ENCODE measurements around the gene TMPRSS9.

The TMPRSS9 gene

DNA sequence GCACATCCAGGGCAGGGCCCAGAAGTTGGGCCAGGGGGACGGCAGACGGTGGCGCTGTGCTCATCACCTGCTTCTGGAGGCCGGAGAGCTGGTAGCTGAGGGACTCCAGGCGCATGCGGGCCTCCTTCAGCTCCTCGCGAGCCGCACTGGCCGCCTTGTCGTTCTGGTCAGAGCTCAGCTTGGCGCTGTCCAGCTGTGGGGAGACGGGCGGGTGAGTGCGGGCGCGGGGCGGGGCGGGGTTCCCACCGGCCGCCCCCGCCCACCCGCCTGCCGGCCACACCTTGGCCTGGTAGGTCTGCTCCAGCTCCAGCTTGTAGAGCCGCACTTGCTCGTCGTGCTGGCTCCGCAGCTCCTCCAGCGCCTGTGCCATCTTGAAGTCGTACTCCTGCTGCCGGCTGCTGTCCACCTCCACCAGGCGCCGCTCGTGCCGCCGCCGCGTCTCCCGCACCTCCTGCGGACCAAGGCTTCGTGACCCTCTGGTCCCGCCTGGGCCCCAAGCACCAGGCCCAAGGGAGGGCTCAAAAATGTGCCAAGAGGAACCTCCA lies 74.7 kb downstream of the TMPRSS9 start:
- no peak for DNase-seq (ENCODE audit: low read depth in 3 of 3)

DNA sequence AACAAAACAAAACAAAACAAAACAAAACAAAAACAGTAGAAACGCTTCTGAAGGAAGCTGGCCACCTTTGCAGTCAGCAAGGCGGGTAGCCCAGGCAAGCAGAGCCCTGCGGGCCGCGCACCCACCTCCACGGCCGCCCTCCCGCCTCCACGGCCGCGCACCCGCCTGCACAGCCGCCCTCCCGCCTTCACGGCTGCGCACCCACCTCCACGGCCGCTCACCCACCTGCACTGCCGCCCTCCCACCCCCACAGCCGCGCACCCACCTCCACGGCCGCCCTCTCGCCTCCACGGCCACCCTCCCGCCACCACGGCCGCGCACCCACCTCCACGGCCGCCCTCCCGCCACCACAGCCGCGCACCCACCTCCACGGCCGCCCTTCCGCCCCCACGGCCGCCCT lies 76.3 kb downstream of the TMPRSS9 start:
- DNase-seq (ENCODE audit: low read depth in 3 of 3): no peak

DNA sequence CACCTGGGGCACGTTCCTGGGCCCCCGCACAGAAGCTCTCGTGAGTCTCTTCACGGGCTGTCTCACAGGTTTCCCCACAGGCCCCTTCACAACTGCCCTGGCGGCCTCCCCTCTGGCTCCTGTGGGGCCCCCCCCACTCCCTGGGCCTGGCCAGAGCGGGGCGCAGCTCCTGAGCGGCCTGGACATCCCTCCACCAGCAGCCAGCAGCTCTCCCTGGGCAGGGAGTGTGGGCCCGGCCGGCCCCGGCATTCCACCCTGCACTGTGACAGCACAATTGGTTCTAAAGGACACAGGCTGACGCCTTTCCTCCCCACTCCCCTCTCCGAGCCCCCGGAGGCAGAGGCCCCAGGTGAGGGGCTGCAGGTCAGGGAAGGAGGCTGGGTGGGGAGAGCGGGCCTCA lies 76.9 kb downstream of the TMPRSS9 start:
- DNase-seq (ENCODE audit: low read depth in 3 of 3): no peak

DNA sequence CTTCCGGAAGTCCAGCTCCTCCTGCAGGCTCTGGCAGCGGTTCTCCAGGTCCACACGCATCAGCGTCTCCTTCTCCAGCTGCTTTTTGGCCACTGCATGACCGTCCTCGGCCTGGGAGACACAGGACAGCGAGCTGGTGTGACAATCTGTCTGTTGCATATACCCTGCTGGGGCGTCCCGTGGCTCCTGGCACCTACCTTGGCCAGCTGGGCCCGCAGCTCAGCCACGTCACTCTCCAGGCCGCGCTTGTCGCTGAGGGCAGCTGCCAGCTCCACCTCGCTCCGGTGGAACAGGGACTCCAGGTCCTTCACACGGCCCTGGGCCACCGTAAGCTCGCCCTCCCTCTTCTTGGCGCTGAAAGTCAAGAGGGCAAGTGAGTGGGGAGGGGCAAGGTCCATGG lies 78.1 kb downstream of the TMPRSS9 start:
- no peak for DNase-seq (ENCODE audit: low read depth in 3 of 3)

DNA sequence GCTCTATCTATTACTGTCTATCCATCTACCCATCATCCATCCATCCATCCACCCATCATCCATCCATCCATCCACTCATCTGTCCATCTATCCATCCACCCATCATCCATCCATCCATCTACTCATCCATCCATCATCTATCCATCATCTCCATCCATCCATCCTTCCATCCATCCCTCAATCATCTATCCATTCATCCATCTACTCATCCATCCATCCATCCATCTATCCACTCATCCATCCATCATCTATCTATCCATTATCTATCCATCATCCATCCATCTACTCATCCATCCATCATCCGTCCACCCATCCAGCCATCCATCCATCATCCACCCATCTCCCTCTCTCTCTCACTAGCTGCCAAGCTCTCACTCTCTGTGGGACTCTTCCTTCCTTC lies 80.5 kb downstream of the TMPRSS9 start:
- no peak for DNase-seq (ENCODE audit: low read depth in 3 of 3)

DNA sequence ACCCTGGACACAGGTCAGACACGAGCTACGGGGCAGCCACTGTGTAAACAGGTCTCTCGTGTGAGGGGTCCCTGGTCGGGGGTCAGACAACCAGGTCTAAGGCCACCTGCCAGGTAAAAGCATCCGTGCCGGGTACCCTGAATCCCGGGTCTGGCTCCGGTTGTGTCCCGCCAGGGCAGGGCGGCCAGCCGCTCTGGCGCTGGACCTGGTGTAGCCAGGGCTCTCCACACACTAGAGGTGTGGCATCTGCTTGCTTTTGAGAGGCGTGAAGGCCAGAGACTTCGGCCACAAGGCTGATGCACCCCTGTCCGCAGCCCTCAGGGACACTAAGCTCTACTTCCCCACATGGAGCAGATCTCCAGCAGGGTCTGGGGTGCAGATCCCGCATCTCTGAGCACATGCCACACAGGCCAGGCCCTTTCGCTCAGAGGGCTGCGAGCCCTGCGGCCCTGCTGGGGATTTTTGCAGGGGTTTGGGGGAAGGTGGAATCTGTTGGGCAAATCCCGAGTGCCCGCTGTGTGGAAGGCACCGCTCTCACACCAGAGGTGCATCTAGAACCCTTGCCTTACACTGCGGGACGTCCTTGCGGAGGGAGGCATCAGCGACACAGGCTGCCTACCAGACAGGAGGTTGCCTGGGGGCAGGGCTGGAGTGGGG lies 81.2 kb downstream of the TMPRSS9 start:
- no peak for DNase-seq (ENCODE audit: low read depth in 3 of 3)

DNA sequence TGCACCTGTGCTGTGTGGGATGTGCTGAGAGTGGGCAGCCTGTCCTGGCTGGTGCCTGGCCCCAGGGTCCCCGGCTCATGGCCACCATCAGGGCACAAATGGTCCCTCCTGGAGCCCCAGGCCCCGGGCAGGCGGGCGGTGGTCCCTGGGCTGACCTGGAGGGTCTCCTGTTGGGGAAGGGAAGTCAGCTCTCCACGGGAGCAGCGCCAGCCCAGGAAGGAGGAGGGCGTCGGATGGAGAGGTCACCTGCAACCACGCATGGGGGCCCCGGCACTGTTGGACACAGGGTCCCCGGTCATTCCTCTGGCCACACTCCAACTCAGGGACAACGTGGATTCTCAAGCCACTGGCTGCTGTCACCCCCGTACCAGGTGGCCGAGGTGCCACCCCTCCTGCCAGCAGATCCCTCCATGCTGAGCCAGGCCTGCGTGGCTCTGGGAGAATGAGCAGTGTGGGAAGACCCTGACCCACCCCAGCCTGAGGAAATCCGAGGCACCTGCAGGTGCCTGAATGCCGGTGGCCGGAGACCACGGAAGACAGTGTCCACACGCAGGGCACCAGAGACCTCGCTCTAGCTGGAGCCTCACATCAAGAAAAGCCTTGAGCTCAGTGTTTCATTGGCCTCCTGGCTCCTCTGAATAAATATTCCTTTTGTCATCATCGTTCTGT lies 83.2 kb downstream of the TMPRSS9 start:
- no peak for DNase-seq (ENCODE audit: low read depth in 3 of 3)

DNA sequence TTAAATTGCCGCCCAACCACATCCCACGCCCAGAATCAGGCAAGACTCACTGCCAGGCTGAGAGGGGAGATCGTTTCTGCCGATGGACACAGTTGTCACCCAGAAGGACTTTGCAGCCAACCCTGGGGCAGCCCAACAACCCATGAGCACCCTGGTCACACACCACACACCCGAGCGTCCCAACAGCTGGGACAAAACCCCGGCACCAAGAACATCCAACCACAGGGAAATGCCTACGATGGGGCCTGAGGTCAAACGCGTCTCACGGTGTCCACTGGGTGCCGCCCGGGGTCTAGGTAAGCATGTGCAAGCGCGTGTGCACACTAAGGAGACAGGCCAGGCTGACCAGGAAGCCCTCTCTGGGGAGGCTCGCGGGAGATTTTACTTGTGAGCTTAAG lies 83.7 kb downstream of the TMPRSS9 start:
- DNase-seq (ENCODE audit: low read depth in 3 of 3): no peak

DNA sequence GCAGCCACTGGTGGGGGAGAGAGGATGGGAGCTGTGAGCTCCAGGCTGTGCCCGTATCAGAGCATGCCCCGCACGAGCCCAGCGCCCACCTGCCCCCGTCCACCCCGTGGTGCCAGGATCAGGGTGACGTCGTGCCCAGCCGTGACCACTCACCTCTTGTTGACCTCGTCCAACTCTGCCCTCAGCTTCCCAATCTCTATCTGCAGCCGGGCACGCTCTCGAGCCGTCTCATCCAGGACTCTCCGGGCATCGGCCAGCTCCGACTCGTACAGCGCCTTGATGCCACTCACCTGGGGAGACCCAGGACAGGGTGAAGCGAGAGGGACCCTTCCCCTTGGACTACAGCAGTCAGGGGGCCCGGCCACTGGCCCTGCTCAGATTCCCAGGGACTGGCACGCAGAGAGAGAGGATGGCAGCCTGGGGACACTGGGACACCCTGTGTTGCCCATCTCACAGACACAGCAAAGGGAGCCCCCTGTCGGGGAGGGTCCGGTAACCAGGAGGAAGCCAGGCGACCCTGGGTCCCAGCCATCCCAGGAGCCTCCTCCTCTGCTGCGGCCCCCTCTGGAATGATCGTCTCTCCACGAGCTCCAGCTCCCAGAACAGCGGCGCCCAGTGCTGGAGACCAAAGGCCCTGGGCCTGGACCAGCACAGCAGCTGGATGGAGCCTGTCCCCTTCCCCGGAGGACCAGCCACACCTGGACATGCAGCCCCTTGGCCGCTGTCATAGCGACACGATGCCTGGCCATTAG lies 84.4 kb downstream of the TMPRSS9 start:
- no peak for DNase-seq (ENCODE audit: low read depth in 3 of 3)

DNA sequence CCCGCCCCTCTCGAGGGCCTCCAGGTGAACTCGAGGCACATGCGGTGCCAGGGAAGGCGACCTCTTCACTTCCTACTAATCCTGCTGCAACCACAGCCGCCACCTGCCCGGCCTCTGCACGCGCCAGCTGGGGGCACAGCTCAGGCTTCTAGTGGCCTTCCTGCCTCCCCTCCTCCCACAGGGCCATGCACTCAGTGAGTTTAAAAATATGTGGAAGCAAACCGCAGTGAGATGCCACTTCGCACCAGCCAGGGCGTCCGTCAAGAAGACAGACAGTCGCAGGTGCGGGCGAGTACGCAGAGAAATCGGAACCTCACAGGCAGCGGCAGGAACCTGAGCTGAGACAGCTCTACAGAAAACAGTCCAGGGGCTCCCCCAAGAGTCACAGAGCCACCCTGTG lies 86.3 kb downstream of the TMPRSS9 start:
- DNase-seq (ENCODE audit: low read depth in 3 of 3): no peak

DNA sequence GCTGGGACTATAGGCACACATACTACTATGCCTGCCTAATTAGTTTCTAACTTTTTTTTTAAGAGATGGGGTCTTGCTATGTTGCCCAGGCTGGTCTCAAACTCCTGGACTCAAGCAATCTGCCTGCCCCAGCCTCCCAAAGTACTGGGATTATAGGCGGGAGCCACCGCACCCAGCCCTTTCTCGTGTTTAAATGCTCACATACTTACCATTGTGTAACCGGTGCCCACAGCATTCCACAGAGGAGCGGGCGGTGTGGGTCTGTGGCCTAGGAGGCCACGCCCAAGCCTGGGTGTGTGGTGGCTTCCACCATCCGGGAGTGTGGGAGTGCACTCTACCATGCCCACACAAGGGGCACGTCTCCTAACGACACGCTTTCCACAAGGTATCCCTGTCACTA lies 89.0 kb downstream of the TMPRSS9 start:
- DNase-seq (ENCODE audit: low read depth in 3 of 3): no peak

DNA sequence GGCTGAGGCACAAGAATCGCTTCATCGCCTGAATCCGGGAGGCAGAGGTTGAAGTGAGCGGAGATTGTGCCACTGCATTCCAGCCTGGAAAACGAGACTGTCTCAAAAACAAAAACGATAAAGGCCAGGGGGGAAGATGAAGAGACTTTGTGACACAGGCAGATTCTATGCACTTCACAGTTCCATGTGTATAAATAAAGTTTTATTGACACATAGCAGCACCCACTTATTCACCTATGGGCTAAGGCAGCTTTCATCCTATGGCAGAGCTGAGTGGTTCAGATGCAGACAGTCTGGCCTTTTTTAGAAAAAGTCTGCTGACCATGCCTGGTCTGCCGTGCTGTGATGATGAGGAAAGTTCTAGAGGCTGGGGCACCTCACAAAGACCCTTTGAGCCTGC lies 91.1 kb downstream of the TMPRSS9 start:
- no peak for DNase-seq (ENCODE audit: low read depth in 3 of 3)

DNA sequence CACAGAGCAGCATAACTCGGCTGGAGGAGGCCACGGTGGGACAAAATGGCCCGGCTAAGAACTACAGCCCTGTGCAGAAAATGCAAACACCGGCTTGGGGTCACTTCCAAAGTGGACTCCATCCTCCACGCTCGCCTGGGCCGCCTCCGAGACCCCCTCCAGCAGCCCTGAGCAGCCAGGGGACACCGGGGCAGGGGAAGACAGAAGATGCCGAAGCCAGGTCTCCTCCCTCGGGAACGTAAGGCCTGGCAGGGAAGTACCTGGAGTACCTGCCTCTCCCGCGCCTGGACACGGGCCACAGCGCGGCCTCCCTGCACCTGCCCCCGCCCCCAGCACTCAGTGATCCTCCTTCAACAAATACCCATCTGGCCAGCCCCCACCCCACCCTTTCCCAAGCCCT lies 91.7 kb downstream of the TMPRSS9 start:
- no peak for DNase-seq (ENCODE audit: low read depth in 3 of 3)

DNA sequence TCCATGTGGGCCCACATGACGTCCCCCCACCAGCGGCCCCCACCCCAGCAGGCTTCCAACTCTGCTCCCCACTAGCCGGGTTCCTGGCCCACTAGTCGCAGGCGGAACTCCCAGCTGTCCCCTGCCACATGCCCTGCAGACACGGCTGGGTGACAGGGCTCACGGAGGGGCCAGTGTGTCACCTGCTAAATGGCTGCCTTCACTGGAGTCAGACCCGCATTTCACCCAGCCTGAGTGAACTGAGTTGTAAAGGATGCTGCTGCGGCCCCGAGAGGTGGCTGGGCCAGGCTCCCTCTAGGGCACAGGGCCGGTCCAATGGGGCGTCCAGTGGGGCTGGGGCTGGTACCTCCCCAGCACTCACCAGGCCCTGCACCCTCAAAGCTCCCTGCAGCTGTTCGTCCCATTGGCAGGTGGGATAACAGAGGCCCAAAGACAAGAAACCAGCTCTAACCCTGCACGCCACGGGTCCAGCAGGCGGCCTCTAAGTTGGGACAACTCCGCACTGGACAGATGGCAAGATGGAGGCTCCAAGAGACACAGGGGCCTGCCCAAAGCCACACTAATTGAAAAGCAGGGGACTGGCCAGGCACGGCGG lies 93.5 kb downstream of the TMPRSS9 start:
- DNase-seq (ENCODE audit: low read depth in 3 of 3): no peak

DNA sequence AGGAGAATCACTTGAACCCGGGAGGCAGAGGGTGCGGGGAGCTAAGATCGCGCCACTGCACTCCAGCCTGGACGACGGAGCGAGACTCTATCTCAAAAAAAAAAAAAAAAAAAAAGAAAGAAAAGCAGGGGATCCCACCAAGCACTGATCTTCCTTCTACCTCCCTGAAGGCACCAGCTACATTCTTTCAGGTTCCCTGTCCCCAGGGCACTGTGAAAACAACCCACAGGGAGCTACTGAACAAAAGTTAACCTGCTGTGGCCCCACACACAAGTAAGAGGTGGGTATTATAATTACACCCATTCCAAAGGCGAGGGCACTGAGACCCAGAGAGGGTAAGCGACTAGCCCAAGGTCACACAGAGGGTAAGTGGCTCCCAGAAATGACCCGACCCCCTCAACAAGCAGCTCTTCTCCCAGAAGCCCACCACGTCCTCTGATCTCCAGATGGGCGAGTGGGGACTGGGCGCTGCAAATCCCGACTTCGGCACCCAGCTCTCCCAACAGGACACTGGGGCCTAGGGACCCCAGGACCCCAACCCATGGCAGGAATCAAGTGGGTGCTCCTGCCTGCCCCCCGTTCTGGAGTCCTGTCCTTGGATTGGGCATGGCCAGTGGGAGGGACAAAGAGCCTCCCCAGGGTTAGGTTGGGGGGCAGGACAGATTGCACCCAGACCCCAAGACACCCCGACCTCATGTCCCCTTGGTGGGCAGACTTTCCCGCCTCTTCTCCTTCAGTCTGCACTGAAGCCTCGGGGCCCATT lies 94.3 kb downstream of the TMPRSS9 start:
- no peak for DNase-seq (ENCODE audit: low read depth in 3 of 3)

DNA sequence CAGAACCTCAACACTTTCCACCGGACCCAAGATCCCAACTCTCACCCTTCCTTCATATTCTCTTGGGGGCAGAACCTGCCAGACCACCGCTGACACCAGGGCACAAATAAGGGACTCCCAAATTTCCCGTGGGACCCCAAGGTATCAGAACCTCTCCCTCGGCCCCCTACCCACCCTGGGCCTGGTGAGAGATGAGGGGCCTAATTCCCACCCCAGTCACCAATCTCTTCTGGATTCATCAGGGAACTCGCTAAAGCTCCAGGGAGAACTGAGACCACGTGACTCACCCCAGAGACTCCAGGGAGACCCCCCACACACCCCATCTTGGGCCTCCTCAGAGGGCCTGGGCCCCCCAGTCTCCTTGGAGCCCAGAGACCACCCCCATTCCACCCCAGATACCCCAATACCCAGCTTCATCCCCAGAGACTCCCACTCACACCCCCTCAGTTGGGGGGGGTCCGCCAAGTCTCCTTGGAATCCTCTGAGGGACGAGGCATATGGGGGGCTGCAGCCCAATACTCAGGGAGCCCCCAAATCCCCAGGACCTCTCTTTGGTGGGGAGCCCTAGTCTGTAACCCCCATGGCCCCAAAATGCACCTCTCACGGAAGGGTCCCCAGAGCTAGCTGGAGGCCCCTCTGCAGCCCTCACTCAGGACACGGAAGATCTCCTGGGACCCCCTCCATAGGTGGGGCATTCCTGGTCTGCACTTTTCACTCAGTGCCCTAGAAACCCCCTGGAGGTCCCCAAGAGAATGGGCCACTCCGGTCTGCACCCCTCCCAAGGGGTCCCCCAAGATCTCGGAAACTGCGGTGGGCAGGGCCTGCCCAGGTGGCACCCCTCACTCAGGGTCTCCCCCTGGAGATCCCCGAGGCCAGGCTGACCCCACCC lies 95.1 kb downstream of the TMPRSS9 start:
- no peak for DNase-seq (ENCODE audit: low read depth in 3 of 3)

DNA sequence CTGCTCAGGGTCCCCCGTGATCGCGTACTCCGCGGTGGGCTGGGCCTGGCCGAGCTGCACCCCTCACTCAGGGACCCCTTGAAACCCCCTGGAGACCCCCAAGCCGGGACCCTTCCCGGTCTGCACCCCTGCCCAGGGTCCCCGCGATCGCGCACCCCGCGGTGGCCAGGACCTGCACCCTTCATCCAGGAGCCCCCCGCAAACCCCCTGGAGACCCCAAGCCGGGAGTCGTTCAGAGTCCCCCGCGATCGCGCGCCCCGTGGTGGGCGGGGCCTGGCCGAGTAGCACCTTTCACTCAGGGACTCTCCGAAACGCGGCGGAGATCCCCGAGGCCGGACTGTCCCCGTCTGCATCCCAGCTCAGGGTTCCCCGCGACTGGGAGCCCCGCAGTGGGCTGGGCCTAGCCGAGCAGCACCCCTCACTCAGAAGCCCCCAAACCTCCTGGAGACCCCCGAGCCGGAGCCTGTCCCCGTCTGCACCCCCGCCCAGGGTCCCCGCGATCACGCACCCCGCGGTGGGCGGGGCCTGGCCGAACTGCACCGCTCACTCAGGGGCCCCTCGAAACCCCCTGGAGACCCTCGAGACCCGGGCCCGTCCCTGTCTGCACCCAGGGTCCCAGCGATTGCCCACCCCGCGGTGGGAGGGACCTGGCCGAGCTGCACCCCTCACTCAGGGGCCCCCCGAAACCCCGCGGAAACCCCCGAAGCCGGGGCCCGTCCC lies 95.9 kb downstream of the TMPRSS9 start:
- peak in 1 of 3 experiments; percentile 21 for DNase-seq (ENCODE audit: low read depth in 3 of 3)

DNA sequence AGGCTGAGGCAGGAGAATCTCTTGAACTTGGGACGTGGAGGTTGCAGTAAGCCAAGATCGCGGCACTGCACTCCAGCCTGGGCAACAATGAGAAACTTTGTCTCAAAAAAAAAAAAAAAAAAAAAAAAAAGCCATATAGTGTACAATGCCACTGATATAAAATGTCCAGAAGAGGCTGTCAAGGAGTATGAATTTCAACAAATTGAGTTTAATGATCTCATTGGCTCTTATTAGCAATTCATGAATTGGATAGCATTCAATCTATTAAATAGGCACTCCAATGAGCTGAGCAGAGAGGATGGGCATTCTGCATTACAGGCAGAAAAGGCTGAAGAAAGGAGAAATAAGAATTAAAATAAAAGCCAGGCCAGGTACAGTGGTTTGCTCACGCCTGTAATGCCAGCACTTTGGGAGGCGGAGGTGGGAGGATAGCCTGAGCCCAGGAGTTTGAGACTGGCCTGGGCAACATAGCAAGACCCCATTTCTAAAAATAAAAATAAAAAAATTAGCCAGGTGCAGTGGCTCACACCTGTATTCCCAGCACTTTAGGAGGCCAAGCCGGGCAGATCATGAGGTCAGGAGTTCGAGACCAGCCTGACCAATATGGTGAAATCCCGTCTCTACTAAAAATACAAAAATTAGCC lies 97.5 kb downstream of the TMPRSS9 start:
- no peak for DNase-seq (ENCODE audit: low read depth in 3 of 3)

DNA sequence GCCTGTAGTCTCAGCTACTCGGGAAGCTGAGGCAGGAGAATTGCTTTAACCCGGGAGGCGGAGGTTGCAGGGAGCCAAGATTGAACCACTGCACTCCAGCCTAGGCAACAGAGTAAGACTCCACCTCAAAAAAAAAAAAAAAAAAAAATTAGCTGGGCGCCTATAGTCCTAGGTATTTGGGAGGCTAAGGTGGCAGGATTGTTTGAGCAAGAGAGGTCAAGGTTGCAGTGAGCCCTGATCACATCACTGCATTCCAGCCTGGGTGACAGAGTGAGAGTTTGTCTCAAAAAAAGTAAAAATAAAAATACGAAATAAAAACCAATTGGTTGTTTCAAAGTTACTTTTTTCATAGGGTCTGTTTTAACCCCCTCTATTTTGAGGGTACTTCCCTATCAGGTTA lies 98.0 kb downstream of the TMPRSS9 start:
- no peak for DNase-seq (ENCODE audit: low read depth in 3 of 3)

Measured in stimulated activated CD4-positive, alpha-beta T cell treated with anti-CD3 and anti-CD28 coated beads, TNF-alpha, amount 100 ng/mL, for 4 hours (primary cell).